ENCODE results near the gene USO1.
A peak's percentile ranks its signal among the peaks of the same experiment; 100 is the strongest.

USO1 gene

DNA sequence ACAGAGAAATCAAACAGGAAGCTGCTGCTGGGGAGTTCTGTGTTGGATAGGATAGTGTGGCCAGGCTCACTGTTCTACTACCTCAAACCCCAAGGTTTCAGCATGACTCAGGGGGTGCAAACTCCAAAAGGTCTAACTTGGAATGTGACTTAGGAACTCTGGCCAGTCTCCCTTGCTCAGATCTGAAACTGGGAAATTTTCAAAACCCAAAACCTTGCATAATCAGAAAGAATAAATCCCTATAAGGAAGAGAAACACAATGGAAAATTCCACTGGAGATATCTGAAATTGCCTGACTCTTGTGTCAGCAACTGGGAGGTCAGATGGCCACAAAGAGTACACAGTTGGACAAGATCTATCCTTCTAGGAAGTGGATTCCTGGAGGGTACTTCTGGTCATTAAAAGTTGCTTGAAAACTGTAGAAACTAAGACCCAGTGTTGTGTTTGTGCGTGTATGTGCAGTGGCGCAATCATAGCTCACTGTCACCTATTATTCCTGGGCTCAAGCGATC, 119.8 kb downstream of the USO1 start:
- DNase-seq: no peak

DNA sequence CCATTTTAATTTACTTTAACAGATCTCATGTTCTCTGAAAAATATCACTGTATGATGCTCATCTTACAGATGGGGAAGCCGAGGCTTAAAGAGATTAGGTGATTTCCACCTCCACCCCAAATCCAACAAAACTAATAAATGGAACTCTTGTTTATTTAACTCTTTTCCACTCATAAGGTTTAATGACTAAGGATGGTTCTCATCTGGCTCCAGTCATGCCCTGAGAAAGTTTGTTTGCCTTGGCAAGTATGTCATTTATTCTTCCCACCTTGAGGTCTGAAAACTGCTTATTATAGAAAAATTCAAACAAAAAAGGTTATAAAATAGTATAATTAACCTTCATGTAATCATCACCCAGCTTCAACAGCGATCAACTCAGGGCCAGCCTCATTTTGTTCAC, 121.6 kb downstream of the USO1 start:
- DNase-seq: no peak

DNA sequence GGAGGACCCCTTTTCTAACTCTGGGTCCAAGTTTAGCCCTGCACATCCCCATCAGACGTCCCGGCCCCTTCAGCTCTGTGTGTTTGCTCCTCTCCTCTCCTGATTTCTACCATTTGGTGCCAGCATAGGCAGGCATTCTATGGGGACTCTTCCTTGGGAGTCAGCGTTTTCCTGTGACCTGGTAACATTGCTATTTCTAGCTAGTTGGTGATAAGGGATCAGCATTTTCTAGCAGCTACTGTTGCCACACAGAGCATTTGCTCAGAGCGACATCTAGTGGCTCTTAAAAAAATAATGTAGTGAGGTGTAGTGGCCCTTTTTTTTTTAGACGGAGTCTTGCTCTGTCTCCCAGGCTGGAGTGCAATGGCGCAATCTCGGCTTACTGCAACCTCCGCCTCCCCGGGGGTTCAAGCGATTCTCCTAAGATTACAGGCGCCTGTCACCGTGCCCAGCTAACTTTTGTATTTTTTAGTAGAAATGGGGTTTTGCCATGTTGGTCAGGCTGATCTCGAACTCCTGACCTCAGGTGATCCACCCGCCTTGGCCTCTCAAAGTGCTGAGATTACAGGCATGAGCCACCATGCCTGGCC, 123.9 kb downstream of the USO1 start:
- DNase-seq: peak; percentile 81 to 86

DNA sequence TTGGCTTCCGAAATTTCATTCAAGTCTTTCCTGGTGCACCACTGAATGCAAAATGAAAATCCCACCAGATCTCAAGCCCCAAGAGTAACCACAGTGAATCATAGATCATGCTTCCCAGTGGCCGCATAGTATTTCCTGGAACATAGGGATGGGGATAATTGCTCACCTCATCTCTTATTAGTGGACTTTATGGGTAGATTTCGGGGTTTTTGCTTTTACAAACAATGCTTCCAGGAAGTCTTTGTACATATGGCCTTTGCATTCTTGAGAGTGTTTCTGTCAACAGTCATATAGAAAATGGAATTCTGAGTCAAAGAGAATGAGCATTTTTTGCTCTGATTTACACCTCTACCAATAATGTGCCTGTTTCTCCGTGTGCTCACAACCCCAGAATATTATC, 124.5 kb downstream of the USO1 start:
- no peak for DNase-seq

DNA sequence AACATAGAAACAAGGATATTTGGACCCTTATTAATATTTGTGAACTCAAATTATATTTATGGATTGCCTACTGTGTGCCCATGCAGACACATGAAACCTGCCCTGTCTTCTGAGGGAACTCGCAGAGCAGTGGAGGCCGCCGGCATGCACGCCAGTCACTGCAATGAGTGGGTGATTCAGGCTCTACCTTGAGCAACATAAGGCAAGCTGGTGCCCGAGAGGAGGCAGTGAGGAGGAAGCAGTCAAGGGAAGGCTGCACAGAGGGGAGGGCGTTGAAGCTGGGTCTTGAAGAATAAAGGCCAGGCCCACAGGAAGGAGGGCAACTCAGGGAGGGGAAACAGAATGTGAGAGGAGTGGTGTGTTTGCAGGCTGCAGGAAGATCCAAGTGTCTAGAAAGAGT, 125.1 kb downstream of the USO1 start:
- DNase-seq: peak; percentile 89 to 95

DNA sequence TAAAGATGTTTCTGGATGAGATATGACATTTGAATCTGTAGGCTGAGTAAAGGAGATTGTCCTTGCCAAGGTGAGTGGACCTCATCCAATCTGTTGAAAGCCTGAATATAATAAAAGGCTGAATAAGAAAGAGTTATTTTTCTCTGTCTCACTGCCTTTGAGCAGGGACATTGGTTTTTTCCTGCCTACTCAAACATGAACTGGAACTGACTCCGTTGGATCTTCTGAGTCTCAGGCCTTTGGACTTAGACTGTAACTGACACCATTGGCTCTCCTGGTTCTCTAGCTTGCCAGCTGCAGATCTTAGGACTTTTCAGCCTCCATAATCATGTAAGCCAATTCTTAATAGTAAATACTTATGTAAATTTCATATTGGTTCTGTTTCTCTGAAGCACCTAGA, 134.3 kb downstream of the USO1 start:
- no peak for DNase-seq

DNA sequence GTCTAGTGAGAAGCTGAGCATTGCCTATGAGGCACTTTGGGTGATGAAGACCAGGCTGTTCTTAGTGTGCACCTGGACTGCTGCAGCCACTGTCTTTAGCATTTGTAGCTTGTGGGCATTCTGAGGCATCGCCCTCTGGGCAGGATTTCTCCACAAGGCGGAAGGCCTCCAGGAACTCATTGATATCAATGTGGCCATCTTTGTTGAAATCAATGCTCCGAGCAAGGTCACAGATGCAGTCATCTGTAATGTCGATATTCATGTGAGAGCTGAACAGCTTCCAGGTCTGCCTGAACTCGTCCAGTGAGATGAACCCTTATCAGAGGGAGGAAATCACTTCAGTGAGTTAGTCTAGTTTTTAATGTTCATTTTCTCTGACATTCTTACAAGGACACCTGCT, 136.2 kb downstream of the USO1 start:
- no peak for DNase-seq

Measured in Kasumi-1 (cell line).